Mesenchymal stem cell (in vitro differentiated cells and primary cell): ENCODE data around the gene SENP7.
"Not testable (repeated sequence)": the region's sequence is repeated elsewhere in the genome, so short reads cannot be mapped to it uniquely, and the experiment has no call there.

Experiments
- DNase-seq: peaks from one replicate; pipeline ENCODE4 v3.0.0-alpha.2; 2013
- H2AFZ ChIP-seq: one replicate; pipeline ENCODE4 v1.6.1; 2013; ENCODE audit warnings: low read depth, mild to moderate bottlenecking, control low read depth, inconsistent platforms, low read length, moderate library complexity
- H2AK5ac ChIP-seq: 2 replicates; pipeline ENCODE4 v1.6.1; 2013; ENCODE audit warnings: low read length, moderate library complexity, mild to moderate bottlenecking, inconsistent platforms; ENCODE audit not compliant: severe bottlenecking
- H2BK120ac ChIP-seq: one replicate; pipeline ENCODE4 v1.6.1; 2013; ENCODE audit warnings: low read depth, mild to moderate bottlenecking, inconsistent platforms, low read length, moderate library complexity
- H2BK12ac ChIP-seq, 2 experiments: one replicate each; pipeline ENCODE4 v1.6.1; 2013; ENCODE audit warnings: inconsistent platforms in 2 of 2, low read length in 2 of 2, mild to moderate bottlenecking in 2 of 2, moderate library complexity in 2 of 2, control low read depth in 1 of 2
- H2BK15ac ChIP-seq: one replicate; pipeline ENCODE4 v1.6.1; 2013; ENCODE audit warnings: mild to moderate bottlenecking, low read depth, inconsistent platforms; ENCODE audit not compliant: poor library complexity, severe bottlenecking
- H2BK5ac ChIP-seq: 2 replicates; pipeline ENCODE4 v1.6.1; 2013; ENCODE audit warnings: low read depth, mild to moderate bottlenecking, low read length, control low read depth, inconsistent platforms; ENCODE audit not compliant: poor library complexity, severe bottlenecking
- H3K14ac ChIP-seq, 2 experiments: one replicate each; pipeline ENCODE4 v1.6.1; 2013; ENCODE audit warnings: inconsistent platforms in 2 of 2, low read length in 2 of 2, control low read depth in 1 of 2, mild to moderate bottlenecking in 1 of 2, moderate library complexity in 1 of 2
- H3K18ac ChIP-seq, 2 experiments: one replicate each; pipeline ENCODE4 v1.6.1; 2013; ENCODE audit warnings: inconsistent platforms in 2 of 2, low read length in 2 of 2, control low read depth in 1 of 2, low read depth in 1 of 2, mild to moderate bottlenecking in 1 of 2
- H3K23ac ChIP-seq, 2 experiments: one replicate each; pipeline ENCODE4 v1.6.1; 2013; ENCODE audit warnings: inconsistent platforms in 2 of 2, low read length in 2 of 2, mild to moderate bottlenecking in 2 of 2, moderate library complexity in 2 of 2, control low read depth in 1 of 2
- H3K27ac ChIP-seq: 2 replicates; pipeline ENCODE4 v1.5.1; 2013; ENCODE audit warnings: mild to moderate bottlenecking, moderate library complexity, low read length, control low read depth, inconsistent platforms; ENCODE audit not compliant: poor library complexity, severe bottlenecking
- H3K27me3 ChIP-seq, 2 experiments: 2 replicates each; pipeline versions ENCODE4 v1.6.1 to v1.7.0; 2013; ENCODE audit warnings: low read length in 2 of 2, mild to moderate bottlenecking in 2 of 2, moderate library complexity in 2 of 2, control low read depth in 1 of 2, inconsistent platforms in 1 of 2; ENCODE audit not compliant: control insufficient read depth in 1 of 2, insufficient read depth in 1 of 2
- H3K36me3 ChIP-seq, 2 experiments: 2 replicates each; pipeline versions ENCODE4 v1.6.1 to v1.7.0; 2013; ENCODE audit warnings: low read length in 2 of 2, control low read depth in 1 of 2, inconsistent platforms in 1 of 2, low read depth in 1 of 2, mild to moderate bottlenecking in 1 of 2; ENCODE audit not compliant: insufficient read depth in 2 of 2, control insufficient read depth in 1 of 2
- H3K4ac ChIP-seq, 2 experiments: one replicate each; pipeline ENCODE4 v1.6.1; 2013; ENCODE audit warnings: inconsistent platforms in 2 of 2, low read length in 2 of 2, mild to moderate bottlenecking in 2 of 2, moderate library complexity in 2 of 2, control low read depth in 1 of 2, low read depth in 1 of 2
- H3K4me1 ChIP-seq: 2 replicates; pipeline ENCODE4 v1.6.1; 2013; ENCODE audit warnings: low read depth, low read length, control low read depth; ENCODE audit not compliant: control insufficient read depth, insufficient read depth
- H3K4me2 ChIP-seq: 2 replicates; pipeline ENCODE4 v1.6.1; 2013; ENCODE audit warnings: low read length, mild to moderate bottlenecking, inconsistent platforms; ENCODE audit not compliant: poor library complexity, severe bottlenecking
- H3K4me3 ChIP-seq, 2 experiments: 2 replicates each; pipeline versions ENCODE4 v1.5.1 to v1.7.0; 2013; ENCODE audit warnings: low read length in 2 of 2, mild to moderate bottlenecking in 2 of 2, control low read depth in 1 of 2, low read depth in 1 of 2; ENCODE audit not compliant: insufficient read depth in 1 of 2
- H3K79me1 ChIP-seq: replicated peaks from 2 replicates; pipeline ENCODE4 v1.6.1; 2013; ENCODE audit warnings: mild to moderate bottlenecking, control low read depth, low read length, inconsistent platforms; ENCODE audit not compliant: poor library complexity, severe bottlenecking
- H3K9ac ChIP-seq: 2 replicates; pipeline ENCODE4 v1.7.0; 2013; ENCODE audit warnings: mild to moderate bottlenecking, low read length, moderate library complexity
- H3K9me3 ChIP-seq: 2 replicates; pipeline ENCODE4 v1.7.0; 2013; ENCODE audit warnings: mild to moderate bottlenecking, low read length; ENCODE audit not compliant: control insufficient read depth
- H4K8ac ChIP-seq: one replicate; pipeline ENCODE4 v1.6.1; 2013; ENCODE audit warnings: inconsistent platforms, mild to moderate bottlenecking, low read length, moderate library complexity
- H4K91ac ChIP-seq: one replicate; pipeline ENCODE4 v1.6.1; 2013; ENCODE audit warnings: mild to moderate bottlenecking, low read length, inconsistent platforms
- WGBS: methylation state at CpG from one replicate; pipeline ENCODE4 v1.1.7; 2013; ENCODE audit warnings: mixed read lengths; 5-methylcytosine and 5-hydroxymethylcytosine counted together

SENP7 gene

GRCh38 chr3:101553381-101553780 lies 40.4 kb upstream of the SENP7 start:
- H3K9me3 ChIP-seq, H2BK15ac ChIP-seq, H2BK5ac ChIP-seq, H3K79me1 ChIP-seq, H3K4me2 ChIP-seq, H4K8ac ChIP-seq, H4K91ac ChIP-seq, H3K23ac ChIP-seq, H2AK5ac ChIP-seq, H3K18ac ChIP-seq, H3K4me3 ChIP-seq, DNase-seq, H3K4me1 ChIP-seq, H3K9ac ChIP-seq, H2BK120ac ChIP-seq, H2BK12ac ChIP-seq, H3K27ac ChIP-seq, H2AFZ ChIP-seq, H3K4ac ChIP-seq, H3K36me3 ChIP-seq, H3K14ac ChIP-seq: not testable (repeated sequence)
- peaks cover 9 to 25% of the 10 kb centered on the region in 2 experiments for H3K27me3 ChIP-seq
- 85% methylated on average over 5 of the region's 5 CpGs for WGBS

DNA sequence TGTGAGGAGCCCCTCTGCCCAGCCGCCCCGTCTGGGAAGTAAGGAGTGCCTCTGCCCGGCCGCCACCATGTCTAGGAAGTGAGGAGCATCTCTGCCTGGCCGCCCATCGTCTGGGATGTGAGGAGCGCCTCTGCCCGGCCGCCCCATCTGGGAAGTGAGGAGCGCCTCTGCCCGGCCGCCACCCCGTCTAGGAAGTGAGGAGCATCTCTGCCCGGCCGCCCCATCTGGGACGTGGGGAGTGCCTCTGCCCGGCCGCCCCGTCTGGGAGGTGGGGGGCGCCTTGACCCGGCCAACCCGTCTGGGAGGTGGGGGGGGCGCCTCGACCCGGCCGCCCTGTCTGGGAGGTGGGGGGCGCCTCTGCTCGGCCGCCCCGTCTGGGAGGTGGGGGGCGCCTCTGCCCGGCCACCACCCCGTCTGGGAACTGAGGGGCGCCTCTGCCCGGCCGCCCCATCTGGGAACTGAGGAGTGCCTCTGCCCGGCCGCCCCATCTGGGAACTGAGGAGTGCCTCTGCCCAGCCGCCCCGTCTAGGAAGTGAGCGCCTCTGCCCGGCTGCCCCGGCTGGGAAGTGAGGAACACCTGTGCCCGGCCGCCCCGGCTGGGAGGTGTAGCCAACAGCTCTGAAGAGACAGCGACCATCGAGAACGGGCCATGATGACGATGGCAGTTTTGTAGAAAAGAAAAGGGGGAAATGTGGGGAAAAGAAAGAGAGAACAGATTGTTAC lies 38.5 kb upstream of the SENP7 start:
- H3K23ac ChIP-seq, H3K9ac ChIP-seq, H3K14ac ChIP-seq, H2BK15ac ChIP-seq, DNase-seq, H3K36me3 ChIP-seq, H2BK5ac ChIP-seq, H2BK12ac ChIP-seq, H3K79me1 ChIP-seq, H3K27ac ChIP-seq, H2BK120ac ChIP-seq, H3K4me2 ChIP-seq, H4K91ac ChIP-seq, H4K8ac ChIP-seq, H2AK5ac ChIP-seq, H3K9me3 ChIP-seq, H2AFZ ChIP-seq, H3K4me1 ChIP-seq, H3K4me3 ChIP-seq, H3K18ac ChIP-seq, H3K4ac ChIP-seq: not testable (repeated sequence)
- 98% methylated on average over 49 of the region's 50 CpGs for WGBS
- H3K27me3 ChIP-seq: peaks cover 6 to 14% of the 10 kb centered on the region in 2 experiments

DNA sequence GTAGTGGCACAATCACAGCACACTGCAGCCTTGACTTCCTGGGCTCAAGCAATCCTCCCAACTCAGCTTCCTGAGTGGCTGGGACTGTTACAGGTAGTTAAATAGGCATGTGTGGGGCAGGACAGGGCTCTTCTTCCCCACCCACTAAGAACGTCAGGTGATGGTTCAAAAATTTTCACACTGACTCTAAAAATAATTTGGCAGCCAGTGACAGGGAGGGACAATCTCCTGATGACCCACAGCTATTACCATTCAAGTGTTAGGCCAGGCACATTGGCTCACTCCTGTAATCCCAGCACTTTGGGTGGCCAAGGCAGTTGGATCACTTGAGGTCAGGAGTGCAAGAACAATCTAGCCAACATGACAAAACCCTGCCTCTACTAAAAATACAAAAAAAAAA lies 36.5 kb upstream of the SENP7 start:
- Histone ChIP-seq H3K4me1 (no peaks in the 10 kb centered on the region), H3K79me1 (no peaks in the 10 kb centered on the region), H3K4ac (no peak overlapping the region), H3K14ac (no peak overlapping the region), H2BK15ac (no peak overlapping the region), H3K18ac (no peak overlapping the region), H2AFZ (no peak overlapping the region), H2BK120ac (no peak overlapping the region), H4K91ac (no peak overlapping the region), H3K27me3 (peaks cover 0 to 5% of the 10 kb centered on the region in 2 experiments), H3K23ac (no peak overlapping the region), H2BK12ac (no peak overlapping the region), H3K9me3 (no peaks in the 10 kb centered on the region), H4K8ac (no peak overlapping the region), H3K4me2 (no peak overlapping the region), H3K9ac (no peak overlapping the region), H2AK5ac (no peak overlapping the region), H3K27ac (no peak overlapping the region), H2BK5ac (no peak overlapping the region), H3K4me3 (no peak overlapping the region), H3K36me3 (no peaks in the 10 kb centered on the region)
- WGBS: 81% methylated on average over 1 of the region's 1 CpG
- DNase-seq: no peak

- Histone ChIP-seq H3K14ac (no peak overlapping the region), H3K9me3 (no peaks in the 10 kb centered on the region), H3K4me2 (no peak overlapping the region), H2BK120ac (no peak overlapping the region), H3K27me3 (peaks cover 0 to 5% of the 10 kb centered on the region in 2 experiments), H4K91ac (no peak overlapping the region), H3K36me3 (no peaks in the 10 kb centered on the region), H2BK15ac (no peak overlapping the region), H3K79me1 (no peaks in the 10 kb centered on the region), H3K27ac (no peak overlapping the region), H3K4me1 (no peaks in the 10 kb centered on the region), H3K18ac (no peak overlapping the region), H4K8ac (no peak overlapping the region), H2AFZ (no peak overlapping the region), H3K9ac (no peak overlapping the region), H2AK5ac (no peak overlapping the region), H2BK5ac (no peak overlapping the region), H2BK12ac (no peak overlapping the region), H3K4me3 (no peak overlapping the region), H3K23ac (no peak overlapping the region), H3K4ac (no peak overlapping the region)
- 100% methylated on average over 1 of the region's 2 CpGs for WGBS
- no peak for DNase-seq
These were observed 35.6 kb upstream of the SENP7 start for GRCh38 chr3:101548527-101549105.
